HepG2 (cell line): Measurements from ENCODE around the gene SULT6B1. TPM values are rescaled to one million over a fixed set of nuclear protein-coding genes. Genes with fewer than 3 reads are reported as not detected.
A peak's percentile ranks its signal among the peaks of the same experiment; 100 is the strongest.

Experiments
- ARID4A ChIP-seq: sonication (generic); formaldehyde crosslinking; IDR thresholded peaks from 2 replicates; pipeline ENCODE4 v1.5.0; 2020; ENCODE audit warnings: mild to moderate bottlenecking, missing genetic modification reagents, borderline replicate concordance
- E2F5 ChIP-seq: sonication (generic); formaldehyde crosslinking; conservative IDR thresholded peaks from 2 replicates; pipeline ENCODE4 v1.4.0; 2020; ENCODE audit warnings: missing genetic modification reagents
- FOXC1 ChIP-seq: sonication (generic); formaldehyde crosslinking; IDR thresholded peaks from 2 replicates; pipeline ENCODE4 v1.8.0; 2022; ENCODE audit warnings: mild to moderate bottlenecking, missing genetic modification reagents, borderline replicate concordance
- GATAD2A ChIP-seq: IDR thresholded peaks from 2 replicates; pipeline ENCODE4 v1.6.1; 2016
- KLF12 ChIP-seq: sonication (generic); formaldehyde crosslinking; IDR thresholded peaks from 2 replicates; pipeline ENCODE4 v1.4.0; 2020; ENCODE audit warnings: missing genetic modification reagents, borderline replicate concordance
- MIER2 ChIP-seq: IDR thresholded peaks from 2 replicates; pipeline ENCODE4 v1.6.1; 2016; ENCODE audit warnings: missing biosample characterization, missing genetic modification reagents
- POGK ChIP-seq: sonication (generic); formaldehyde crosslinking; conservative IDR thresholded peaks from 2 replicates; pipeline ENCODE4 v1.8.0; 2022; ENCODE audit warnings: mild to moderate bottlenecking, moderate library complexity, missing genetic modification reagents
- PRPF4 ChIP-seq: fragments of 200-400 bp; formaldehyde crosslinking; IDR thresholded peaks from 2 replicates; pipeline ENCODE4 v1.6.1; 2016; ENCODE audit warnings: low read length, low read depth; ENCODE audit not compliant: poor library complexity, severe bottlenecking
- ZNF207 ChIP-seq: fragments of 450-650 bp; IDR thresholded peaks from 2 replicates; pipeline ENCODE4 v1.6.1; 2016; ENCODE audit warnings: antibody characterized with exemption, borderline replicate concordance
- ZNF331 ChIP-seq: sonication (generic); formaldehyde crosslinking; IDR thresholded peaks from 2 replicates; pipeline ENCODE4 v1.4.0; 2020; ENCODE audit warnings: missing genetic modification reagents
- ZNF33B ChIP-seq: sonication (generic); formaldehyde crosslinking; IDR thresholded peaks from 2 replicates; pipeline ENCODE4 v1.5.1; 2020; ENCODE audit warnings: mild to moderate bottlenecking, missing genetic modification reagents
- ZNF552 ChIP-seq: sonication (generic); formaldehyde crosslinking; IDR thresholded peaks from 2 replicates; pipeline ENCODE4 v1.9.0; 2022; ENCODE audit warnings: missing genetic modification reagents, mild to moderate bottlenecking, borderline replicate concordance
- ZNF670 ChIP-seq: sonication (generic); formaldehyde crosslinking; IDR thresholded peaks from 2 replicates; pipeline ENCODE4 v1.8.0; 2022; ENCODE audit warnings: mild to moderate bottlenecking, missing genetic modification reagents, borderline replicate concordance
- ZNF746 ChIP-seq: sonication (generic); formaldehyde crosslinking; IDR thresholded peaks from 2 replicates; pipeline ENCODE4 v1.8.0; 2022; ENCODE audit warnings: mild to moderate bottlenecking, missing genetic modification reagents
- ZNF816 ChIP-seq: sonication (generic); formaldehyde crosslinking; IDR thresholded peaks from 2 replicates; pipeline ENCODE4 v1.8.0; 2022; ENCODE audit warnings: missing genetic modification reagents, mild to moderate bottlenecking, borderline replicate concordance
- ZNF839 ChIP-seq: sonication (generic); formaldehyde crosslinking; IDR thresholded peaks from 2 replicates; pipeline ENCODE4 v1.4.0; 2020; ENCODE audit warnings: missing genetic modification reagents, mild to moderate bottlenecking, borderline replicate concordance
- ZSCAN25 ChIP-seq: sonication (generic); formaldehyde crosslinking; IDR thresholded peaks from 2 replicates; pipeline ENCODE4 v1.8.0; 2022; ENCODE audit warnings: mild to moderate bottlenecking, missing genetic modification reagents
- ZSCAN5A ChIP-seq: sonication (generic); formaldehyde crosslinking; IDR thresholded peaks from 2 replicates; pipeline ENCODE4 v1.8.0; 2022; ENCODE audit warnings: mild to moderate bottlenecking, missing genetic modification reagents, borderline replicate concordance
- polyA plus RNA-seq, 8 experiments: library from polyadenylated mRNA; depleted of rRNA in 3 of 8; stranded (reverse) in 7 of 8; unstranded in 1 of 8; fragments of >200 nt; fragmentation: Illumina TruSeq in 4 of 8; extraction: Trizol in 4 of 8; gene quantifications; 2 replicates each; pipeline versions ENCODE4 v1.2.1 to v1.2.3, GENCODE V29; 2011 to 2016; ENCODE audit warnings: low read depth in 4 of 8, missing spikeins in 1 of 8, mixed read lengths in 1 of 8; ENCODE audit not compliant: insufficient read depth in 1 of 8
- total RNA-seq, 5 experiments: library from RNA; depleted of rRNA; stranded (reverse); fragments of >200 nt; fragmentation: Illumina TruSeq; extraction: Trizol; gene quantifications; 2 replicates each; pipeline ENCODE4 v1.2.3, GENCODE V29; 2016; ENCODE audit warnings: low read depth in 1 of 5

SULT6B1 gene
- total and polyA plus RNA-seq, 2 of the 13 experiments (the other 11 are each of a cell fraction or from before 2014, with no cell fraction given): not detected

- TF ChIP-seq POGK (CRISPR knock-in tag): peak; percentile 79; the same call in 1 of the 2 replicates
- TF ChIP-seq GATAD2A (CRISPR knock-in tag): peak; percentile 66
- TF ChIP-seq ZSCAN25 (CRISPR knock-in tag): no peak; the same call in 1 of the 2 replicates
- TF ChIP-seq ZNF670: peak; percentile 98
- TF ChIP-seq ZNF331 (CRISPR knock-in tag): peak; percentile 83; the same call in 1 of the 2 replicates
- TF ChIP-seq ZNF207: no peak
- peak; percentile 99 for TF ChIP-seq ZNF816 (CRISPR knock-in tag)
- peak; percentile 69; the same call in 1 of the 2 replicates for TF ChIP-seq ZSCAN5A (CRISPR knock-in tag)
- TF ChIP-seq ARID4A: peak; percentile 98
- TF ChIP-seq ZNF552 (CRISPR knock-in tag): peak; percentile 88
- TF ChIP-seq ZNF839 (CRISPR knock-in tag): peak; percentile 96
- TF ChIP-seq KLF12: no peak; the same call in 1 of the 2 replicates
- TF ChIP-seq MIER2 (CRISPR knock-in tag): peak; percentile 47; the same call in 1 of the 2 replicates
- TF ChIP-seq ZNF746 (CRISPR knock-in tag): peak; percentile 91
- no peak; the same call in 1 of the 2 replicates for TF ChIP-seq FOXC1
- TF ChIP-seq ZNF33B (CRISPR knock-in tag): peak; percentile 86; the same call in 1 of the 2 replicates
- TF ChIP-seq E2F5 (CRISPR knock-in tag): peak; percentile 28; the same call in 1 of the 2 replicates
- TF ChIP-seq PRPF4: no peak
Observed at GRCh38 chr2:37231241-37232130, 43.0 kb upstream of the SULT6B1 start, which contains the start of the genes CEBPZ and NDUFAF7 (continued).
